ENCODE data around the gene BTNL9.

DNA sequence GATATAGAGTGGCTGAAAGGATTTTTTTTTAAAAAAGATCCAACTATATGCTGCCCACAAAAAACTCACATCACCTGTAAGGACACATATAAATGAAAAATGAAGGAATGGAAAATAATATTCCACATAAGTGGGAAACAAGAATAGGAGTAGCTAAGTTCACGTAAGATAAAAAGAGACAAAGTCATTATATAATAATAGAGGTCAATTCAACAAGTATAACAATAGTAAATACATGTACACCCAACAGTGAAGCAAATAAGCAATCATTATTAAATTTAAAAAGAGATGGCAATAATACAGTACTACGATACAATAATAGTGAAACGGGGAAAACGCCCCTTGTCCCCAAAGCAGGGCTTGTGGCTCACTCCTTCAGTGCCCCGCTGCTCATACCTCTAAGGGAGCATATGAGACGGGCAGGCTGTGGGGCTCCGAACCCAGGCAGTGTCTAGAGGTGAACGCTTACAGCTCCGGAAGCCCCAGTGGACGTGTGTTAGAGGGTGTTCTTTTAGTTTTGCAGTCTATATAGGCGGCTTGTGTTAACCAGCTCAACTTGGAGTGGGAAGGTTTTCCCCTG lies 12.5 kb upstream of the BTNL9 start:
- TF ChIP-seq, protein P1, sequence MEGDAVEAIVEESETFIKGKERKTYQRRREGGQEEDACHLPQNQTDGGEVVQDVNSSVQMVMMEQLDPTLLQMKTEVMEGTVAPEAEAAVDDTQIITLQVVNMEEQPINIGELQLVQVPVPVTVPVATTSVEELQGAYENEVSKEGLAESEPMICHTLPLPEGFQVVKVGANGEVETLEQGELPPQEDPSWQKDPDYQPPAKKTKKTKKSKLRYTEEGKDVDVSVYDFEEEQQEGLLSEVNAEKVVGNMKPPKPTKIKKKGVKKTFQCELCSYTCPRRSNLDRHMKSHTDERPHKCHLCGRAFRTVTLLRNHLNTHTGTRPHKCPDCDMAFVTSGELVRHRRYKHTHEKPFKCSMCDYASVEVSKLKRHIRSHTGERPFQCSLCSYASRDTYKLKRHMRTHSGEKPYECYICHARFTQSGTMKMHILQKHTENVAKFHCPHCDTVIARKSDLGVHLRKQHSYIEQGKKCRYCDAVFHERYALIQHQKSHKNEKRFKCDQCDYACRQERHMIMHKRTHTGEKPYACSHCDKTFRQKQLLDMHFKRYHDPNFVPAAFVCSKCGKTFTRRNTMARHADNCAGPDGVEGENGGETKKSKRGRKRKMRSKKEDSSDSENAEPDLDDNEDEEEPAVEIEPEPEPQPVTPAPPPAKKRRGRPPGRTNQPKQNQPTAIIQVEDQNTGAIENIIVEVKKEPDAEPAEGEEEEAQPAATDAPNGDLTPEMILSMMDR (IDR thresholded peaks at IDR 0.05) = no peak
- no peak for TF ChIP-seq POLR2A (IDR thresholded peaks at IDR 0.05)
